ENCODE results near the gene ELFN1. TPM values are rescaled to one million over a fixed set of nuclear protein-coding genes. Genes with fewer than 3 reads are reported as not detected.
"Not testable (repeated sequence)": the region's sequence is repeated elsewhere in the genome, so short reads cannot be mapped to it uniquely, and the experiment has no call there.

The ELFN1 gene
- total RNA-seq, 4 donors from 2014 or later: 1.4 to 2.5 (median 1.9) TPM

GRCh38 chr7:1717903-1718676, 48.0 kb downstream of the ELFN1 start:
- H3K4me3 ChIP-seq: no peak overlapping the region
- TF ChIP-seq, protein P1, sequence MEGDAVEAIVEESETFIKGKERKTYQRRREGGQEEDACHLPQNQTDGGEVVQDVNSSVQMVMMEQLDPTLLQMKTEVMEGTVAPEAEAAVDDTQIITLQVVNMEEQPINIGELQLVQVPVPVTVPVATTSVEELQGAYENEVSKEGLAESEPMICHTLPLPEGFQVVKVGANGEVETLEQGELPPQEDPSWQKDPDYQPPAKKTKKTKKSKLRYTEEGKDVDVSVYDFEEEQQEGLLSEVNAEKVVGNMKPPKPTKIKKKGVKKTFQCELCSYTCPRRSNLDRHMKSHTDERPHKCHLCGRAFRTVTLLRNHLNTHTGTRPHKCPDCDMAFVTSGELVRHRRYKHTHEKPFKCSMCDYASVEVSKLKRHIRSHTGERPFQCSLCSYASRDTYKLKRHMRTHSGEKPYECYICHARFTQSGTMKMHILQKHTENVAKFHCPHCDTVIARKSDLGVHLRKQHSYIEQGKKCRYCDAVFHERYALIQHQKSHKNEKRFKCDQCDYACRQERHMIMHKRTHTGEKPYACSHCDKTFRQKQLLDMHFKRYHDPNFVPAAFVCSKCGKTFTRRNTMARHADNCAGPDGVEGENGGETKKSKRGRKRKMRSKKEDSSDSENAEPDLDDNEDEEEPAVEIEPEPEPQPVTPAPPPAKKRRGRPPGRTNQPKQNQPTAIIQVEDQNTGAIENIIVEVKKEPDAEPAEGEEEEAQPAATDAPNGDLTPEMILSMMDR (IDR thresholded peaks at IDR 0.05): no peak
- TF ChIP-seq EP300 (IDR thresholded peaks at IDR 0.05) (no peak), POLR2AphosphoS5 (IDR thresholded peaks at IDR 0.05) (no peak), POLR2A (IDR thresholded peaks at IDR 0.05) (no peak)
- WGBS: 91% methylated on average over 15 of the region's 15 CpGs

GRCh38 chr7:1718850-1719249, 48.8 kb downstream of the ELFN1 start:
- H3K4me1 ChIP-seq: peaks cover 29% of the 10 kb centered on the region
- not testable (repeated sequence) for H3K36me3 ChIP-seq; H3K27ac ChIP-seq; DNase-seq (ENCODE audit: low spot score in 2 of 2); H3K9me3 ChIP-seq; H3K27me3 ChIP-seq; H3K4me3 ChIP-seq
- 75% methylated on average over 4 of the region's 10 CpGs for WGBS

More at GRCh38 chr7:1717903-1718676, 48.0 kb downstream of the ELFN1 start:
- Histone ChIP-seq H3K36me3 (no peaks in the 10 kb centered on the region), H3K27ac (no peak overlapping the region), H3K9me3 (no peaks in the 10 kb centered on the region), H3K4me1 (peaks cover 29% of the 10 kb centered on the region), H3K27me3 (peaks cover 5% of the 10 kb centered on the region)
- no peak for DNase-seq (ENCODE audit: low spot score in 2 of 2)

- not testable (repeated sequence) for H3K36me3 ChIP-seq; H3K4me3 ChIP-seq; H3K9me3 ChIP-seq; H3K27ac ChIP-seq; H3K27me3 ChIP-seq; DNase-seq (ENCODE audit: low spot score in 2 of 2)
- WGBS: 67% methylated on average over 3 of the region's 13 CpGs
- peaks cover 29% of the 10 kb centered on the region for H3K4me1 ChIP-seq
Observed at GRCh38 chr7:1719256-1719655, 49.2 kb downstream of the ELFN1 start.

GRCh38 chr7:1719913-1720312, 49.8 kb downstream of the ELFN1 start:
- WGBS: 49% methylated on average over 7 of the region's 7 CpGs
- DNase-seq (ENCODE audit: low spot score in 2 of 2): no peak
- H3K27me3 ChIP-seq: peaks cover 9% of the 10 kb centered on the region
- no peak overlapping the region for H3K4me3 ChIP-seq
- H3K9me3 ChIP-seq: no peaks in the 10 kb centered on the region
- H3K4me1 ChIP-seq: peaks cover 30% of the 10 kb centered on the region
- TF ChIP-seq EP300 (IDR thresholded peaks at IDR 0.05) (no peak), POLR2AphosphoS5 (IDR thresholded peaks at IDR 0.05) (no peak), POLR2A (IDR thresholded peaks at IDR 0.05) (no peak)
- H3K36me3 ChIP-seq: no peaks in the 10 kb centered on the region
- no peak overlapping the region for H3K27ac ChIP-seq

DNA sequence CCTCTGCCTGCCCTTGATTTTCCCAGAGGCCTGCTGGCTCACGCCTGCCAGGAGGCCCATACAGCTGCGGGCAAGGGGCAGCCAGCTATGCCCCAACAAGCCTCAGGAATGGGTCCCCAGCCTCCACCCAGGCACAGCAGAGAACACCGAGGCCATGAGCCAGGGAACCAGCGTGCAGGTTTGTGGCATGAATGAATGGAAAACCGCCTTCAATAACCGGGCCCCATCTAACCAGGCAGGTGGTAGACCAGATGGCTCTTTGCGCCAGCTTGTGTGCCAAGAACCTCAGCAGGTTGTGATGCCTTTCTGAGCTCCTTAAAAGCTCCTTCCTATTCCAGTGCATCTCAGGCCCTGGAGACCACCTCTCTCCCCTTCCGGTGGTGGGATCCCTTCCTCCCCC, 50.2 kb downstream of the ELFN1 start:
- no peak for DNase-seq (ENCODE audit: low spot score in 2 of 2)
- H3K4me1 ChIP-seq: peaks cover 34% of the 10 kb centered on the region
- peaks cover 13% of the 10 kb centered on the region for H3K27me3 ChIP-seq
- H3K27ac ChIP-seq: no peak overlapping the region
- H3K9me3 ChIP-seq: no peaks in the 10 kb centered on the region
- 58% methylated on average over 6 of the region's 8 CpGs for WGBS
- TF ChIP-seq POLR2A (IDR thresholded peaks at IDR 0.05): no peak
- TF ChIP-seq, protein P1 (IDR thresholded peaks at IDR 0.05): no peak
- H3K36me3 ChIP-seq: no peaks in the 10 kb centered on the region
- H3K4me3 ChIP-seq: no peak overlapping the region

DNA sequence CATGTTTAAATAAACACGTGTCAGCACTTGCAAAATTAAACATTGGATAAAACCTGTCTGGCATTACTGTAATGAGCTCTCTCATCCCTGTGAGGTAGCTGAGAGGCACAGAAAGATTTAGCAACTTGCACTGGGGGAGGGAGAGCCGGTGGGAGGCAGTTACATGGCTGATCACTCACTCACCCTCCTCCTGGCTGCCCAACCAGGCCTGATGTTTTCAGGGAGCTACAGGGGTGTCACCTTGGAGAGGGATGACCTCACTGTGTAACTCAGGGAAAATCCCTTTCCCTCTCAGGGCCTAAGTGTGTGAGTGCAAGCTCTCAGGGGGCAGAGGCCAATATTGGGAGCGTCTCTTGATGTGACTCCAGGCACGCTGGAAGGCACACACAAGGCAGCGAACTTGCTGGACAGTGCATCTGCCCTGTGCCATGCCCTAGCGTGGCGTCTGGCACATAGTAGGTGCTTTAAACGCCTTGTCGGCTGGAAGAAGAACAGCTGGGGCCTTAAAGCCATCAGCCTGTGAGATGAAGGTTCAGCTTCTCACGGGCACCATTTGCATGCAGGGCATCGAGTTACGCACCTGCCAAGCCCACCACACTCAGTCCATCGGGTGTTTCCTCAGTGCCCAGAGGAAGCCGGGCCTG, 51.1 kb downstream of the ELFN1 start:
- H3K9me3 ChIP-seq: no peaks in the 10 kb centered on the region
- 62% methylated on average over 9 of the region's 14 CpGs for WGBS
- H3K4me3 ChIP-seq: no peak overlapping the region
- H3K27ac ChIP-seq: no peak overlapping the region
- TF ChIP-seq POLR2A (IDR thresholded peaks at IDR 0.05) (no peak), POLR2AphosphoS5 (IDR thresholded peaks at IDR 0.05) (no peak)
- TF ChIP-seq, protein P1 (IDR thresholded peaks at IDR 0.05): no peak
- DNase-seq (ENCODE audit: low spot score in 2 of 2): no peak
- H3K27me3 ChIP-seq: peaks cover 21% of the 10 kb centered on the region
- peaks cover 39% of the 10 kb centered on the region for H3K4me1 ChIP-seq
- H3K36me3 ChIP-seq: no peaks in the 10 kb centered on the region
